Upper lobe of left lung (tissue), 6 donors: Measurements from ENCODE around the gene CRYAB. TPM values are rescaled to one million over a fixed set of nuclear protein-coding genes. Genes with fewer than 3 reads are reported as not detected.

Experiments used
- ATAC-seq, 2 donors: fragments of 200-7000 bp; cut with Tn5 transposase; one replicate each; pipeline ENCODE4 v1.9.1; 2022; ENCODE audit warnings: mild to moderate bottlenecking in 2 of 2, moderate library complexity in 2 of 2; ENCODE audit not compliant: low FRiP score in 2 of 2
- DNase-seq, 2 donors: peaks; one replicate each; pipeline ENCODE4 v3.0.0-alpha.2; 2019 to 2020
- H3K27ac ChIP-seq, 4 donors: fragments of 200-600 bp; sonication (generic); one replicate each; pipeline ENCODE4 v1.5.1; 2016 to 2019
- H3K27me3 ChIP-seq, 4 donors: fragments of 200-600 bp; sonication (generic); one replicate each; pipeline ENCODE4 v1.5.1; 2017 to 2019
- H3K36me3 ChIP-seq, 4 donors: fragments of 200-600 bp; sonication (generic); one replicate each; pipeline ENCODE4 v1.5.1; 2016 to 2019
- H3K4me1 ChIP-seq, 4 donors: fragments of 200-600 bp; sonication (generic); one replicate each; pipeline ENCODE4 v1.5.1; 2018 to 2019
- H3K4me3 ChIP-seq, 4 donors: fragments of 200-600 bp; sonication (generic); one replicate each; pipeline ENCODE4 v1.5.1; 2017 to 2019; ENCODE audit warnings: mild to moderate bottlenecking in 2 of 4, moderate library complexity in 1 of 4
- H3K9me3 ChIP-seq, 4 donors: fragments of 200-600 bp; sonication (generic); one replicate each; pipeline ENCODE4 v1.5.1; 2018 to 2019
- EP300 ChIP-seq, 4 donors: sonication (generic); formaldehyde crosslinking; IDR thresholded peaks; one replicate each; pipeline ENCODE4 v1.5.1; 2017; ENCODE audit warnings: antibody characterized with exemption in 4 of 4, control low read depth in 2 of 4
- POLR2A ChIP-seq, 4 donors: fragments of 450-650 bp; IDR thresholded peaks; one replicate each; pipeline ENCODE4 v1.5.1; 2016 to 2017; ENCODE audit warnings: antibody characterized with exemption in 4 of 4, mild to moderate bottlenecking in 2 of 4
- POLR2AphosphoS5 ChIP-seq, 2 donors: sonication (generic); formaldehyde crosslinking; IDR thresholded peaks; one replicate each; pipeline ENCODE4 v1.5.1; 2017; ENCODE audit warnings: antibody characterized with exemption in 2 of 2
- WGBS, 2 donors: methylation state at CpG; one replicate each; pipeline ENCODE4 v1.1.5; 2017 to 2018; 5-methylcytosine and 5-hydroxymethylcytosine counted together
- total RNA-seq, 6 donors: library from RNA; depleted of rRNA in 4 of 6; stranded (reverse); fragments of >200 nt in 4 of 6; gene quantifications; one replicate each; pipeline versions ENCODE4 v1.1.0 to v1.2.1, GENCODE V29; 2016 to 2021
- TF ChIP-seq, protein P1 (sequence below), 6 experiments: fragments of 450-650 bp in 4 of 6; fragments of 200-600 bp in 2 of 6; sonication (generic) in 2 of 6; IDR thresholded peaks; one replicate each; pipeline ENCODE4 v1.5.1; 2016 to 2019; ENCODE audit warnings: antibody characterized with exemption in 6 of 6
- donor health status: DM: no; HTN: no; CAD: no; lungs with moderate emphysema.
- donor health status: DM: no; HTN: yes; CAD: no; lungs with severe emphysema.

CRYAB gene
- total RNA-seq, 6 donors from 2014 or later = 21.0 to 79.7 (median 30.2) TPM

DNA sequence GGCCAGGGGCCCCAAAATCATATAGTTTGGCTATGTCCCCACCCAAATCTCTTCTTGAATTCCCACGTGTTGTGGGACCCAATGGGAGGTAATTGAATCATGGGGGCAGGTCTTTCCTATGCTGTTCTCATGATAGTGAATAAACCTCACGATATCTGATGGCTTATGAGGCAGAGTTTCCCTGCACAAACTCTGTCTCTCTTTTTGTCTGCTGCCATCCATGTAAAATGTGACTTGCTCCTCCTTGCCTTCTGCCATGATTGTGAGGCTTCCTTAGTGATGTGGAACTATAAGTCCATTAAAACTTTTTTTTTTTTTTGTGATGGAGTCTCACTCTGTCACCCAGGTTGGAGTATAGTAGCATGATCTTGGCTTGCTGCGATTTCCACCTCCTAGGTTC, 40.0 kb upstream of the CRYAB start:
- no peaks in the 10 kb centered on the region for H3K36me3 ChIP-seq
- no peak overlapping the region for H3K4me3 ChIP-seq
- ATAC-seq (no peak), DNase-seq (no peak)
- H3K27ac ChIP-seq = no peak overlapping the region
- no peaks in the 10 kb centered on the region for H3K27me3 ChIP-seq
- TF ChIP-seq EP300 (IDR thresholded peaks at IDR 0.05) = no peak
- TF ChIP-seq, protein P1, sequence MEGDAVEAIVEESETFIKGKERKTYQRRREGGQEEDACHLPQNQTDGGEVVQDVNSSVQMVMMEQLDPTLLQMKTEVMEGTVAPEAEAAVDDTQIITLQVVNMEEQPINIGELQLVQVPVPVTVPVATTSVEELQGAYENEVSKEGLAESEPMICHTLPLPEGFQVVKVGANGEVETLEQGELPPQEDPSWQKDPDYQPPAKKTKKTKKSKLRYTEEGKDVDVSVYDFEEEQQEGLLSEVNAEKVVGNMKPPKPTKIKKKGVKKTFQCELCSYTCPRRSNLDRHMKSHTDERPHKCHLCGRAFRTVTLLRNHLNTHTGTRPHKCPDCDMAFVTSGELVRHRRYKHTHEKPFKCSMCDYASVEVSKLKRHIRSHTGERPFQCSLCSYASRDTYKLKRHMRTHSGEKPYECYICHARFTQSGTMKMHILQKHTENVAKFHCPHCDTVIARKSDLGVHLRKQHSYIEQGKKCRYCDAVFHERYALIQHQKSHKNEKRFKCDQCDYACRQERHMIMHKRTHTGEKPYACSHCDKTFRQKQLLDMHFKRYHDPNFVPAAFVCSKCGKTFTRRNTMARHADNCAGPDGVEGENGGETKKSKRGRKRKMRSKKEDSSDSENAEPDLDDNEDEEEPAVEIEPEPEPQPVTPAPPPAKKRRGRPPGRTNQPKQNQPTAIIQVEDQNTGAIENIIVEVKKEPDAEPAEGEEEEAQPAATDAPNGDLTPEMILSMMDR (IDR thresholded peaks at IDR 0.05) = no peak
- WGBS, 2 donors = 91 to 95% methylated on average over 3 of the region's 3 CpGs
- no peaks in the 10 kb centered on the region for H3K9me3 ChIP-seq
- peaks cover 0 to 2% (median 0%) of the 10 kb centered on the region in 4 donors for H3K4me1 ChIP-seq

DNA sequence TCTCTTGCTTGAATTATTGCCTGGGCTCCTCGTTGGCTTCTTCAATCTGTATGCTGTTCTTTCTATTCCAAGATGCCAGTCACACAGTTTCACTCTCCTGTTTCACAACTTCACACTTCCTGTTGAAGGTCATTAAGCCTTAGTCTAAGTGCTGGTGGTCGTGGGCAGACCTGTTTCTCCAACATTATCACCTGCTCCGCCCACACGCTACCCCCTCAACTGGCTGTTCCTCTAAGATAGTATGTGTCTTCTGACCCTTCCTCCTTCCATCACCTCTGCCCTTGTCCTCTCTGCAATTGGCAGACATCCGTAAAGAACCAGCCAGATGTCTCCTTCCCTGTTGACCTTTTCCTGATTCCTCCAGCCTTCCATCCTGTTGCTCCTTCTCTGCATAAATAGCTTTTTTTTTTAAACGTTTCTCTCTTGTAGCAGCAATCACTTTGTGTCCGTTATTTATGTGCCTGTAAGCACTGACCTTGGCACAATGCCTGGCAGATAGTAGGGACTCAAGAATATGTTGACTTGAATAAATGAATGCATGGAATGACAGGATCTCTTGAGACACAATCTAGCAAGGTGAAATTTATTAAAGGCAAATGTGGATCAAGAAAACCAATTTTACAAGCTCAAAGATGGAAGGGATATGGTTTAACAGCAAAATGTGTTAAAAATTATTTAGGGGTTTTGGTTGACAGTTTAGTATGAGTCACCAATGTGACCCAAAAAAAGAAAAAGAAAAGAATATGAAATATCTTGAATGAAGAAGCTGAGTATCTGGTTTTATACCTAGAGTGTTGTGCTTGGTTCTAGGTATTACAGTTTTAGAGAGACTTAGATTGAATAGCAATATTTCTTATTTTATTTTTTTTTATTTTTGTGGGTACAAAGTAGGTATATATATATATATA, 38.2 kb upstream of the CRYAB start:
- DNase-seq (no peak), ATAC-seq (no peak)
- Histone ChIP-seq H3K9me3 (no peaks in the 10 kb centered on the region), H3K4me3 (no peak overlapping the region), H3K4me1 (peaks cover 0 to 12% (median 0%) of the 10 kb centered on the region in 4 donors), H3K27ac (no peak overlapping the region), H3K36me3 (no peaks in the 10 kb centered on the region), H3K27me3 (no peaks in the 10 kb centered on the region)
- TF ChIP-seq, protein P1 (IDR thresholded peaks at IDR 0.05) = no peak
- TF ChIP-seq POLR2A (IDR thresholded peaks at IDR 0.05) = no peak
- TF ChIP-seq EP300 (IDR thresholded peaks at IDR 0.05) = no peak
- TF ChIP-seq POLR2AphosphoS5 (IDR thresholded peaks at IDR 0.05) = no peak
- WGBS, 2 donors = 33 to 36% methylated on average over 7 of the region's 7 CpGs

DNA sequence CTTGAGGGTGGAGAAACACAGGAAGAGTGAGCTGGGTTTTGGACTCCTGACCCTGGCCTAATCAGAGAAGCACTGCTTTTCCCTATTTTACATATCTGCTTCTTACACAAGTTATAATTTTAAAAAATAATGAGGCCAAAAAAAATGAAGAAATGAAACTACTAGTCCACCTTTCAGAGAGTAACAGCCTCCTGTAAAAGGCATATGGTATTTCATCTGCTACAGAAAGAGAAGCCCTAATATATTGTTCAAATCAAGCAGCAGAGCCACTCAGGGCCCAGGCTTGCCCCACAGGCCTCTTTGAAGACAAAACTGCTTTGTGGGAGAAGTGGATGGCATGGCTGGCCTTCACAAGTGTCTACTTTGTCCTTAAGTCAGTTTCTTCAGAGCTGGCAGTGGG, 35.6 kb upstream of the CRYAB start:
- DNase-seq (no peak), ATAC-seq (no peak)
- peaks cover 4 to 25% (median 6%) of the 10 kb centered on the region in 4 donors for H3K4me1 ChIP-seq
- H3K27me3 ChIP-seq = no peaks in the 10 kb centered on the region
- no peaks in the 10 kb centered on the region for H3K9me3 ChIP-seq
- no peaks in the 10 kb centered on the region for H3K36me3 ChIP-seq
- H3K4me3 ChIP-seq = no peak overlapping the region
- peak overlapping the region in 1 of 4 donors; percentile 31 for H3K27ac ChIP-seq
- TF ChIP-seq, protein P1 (IDR thresholded peaks at IDR 0.05) = no peak
- no peak for TF ChIP-seq EP300 (IDR thresholded peaks at IDR 0.05)
- TF ChIP-seq POLR2A (IDR thresholded peaks at IDR 0.05) = no peak
- no peak for TF ChIP-seq POLR2AphosphoS5 (IDR thresholded peaks at IDR 0.05)

DNA sequence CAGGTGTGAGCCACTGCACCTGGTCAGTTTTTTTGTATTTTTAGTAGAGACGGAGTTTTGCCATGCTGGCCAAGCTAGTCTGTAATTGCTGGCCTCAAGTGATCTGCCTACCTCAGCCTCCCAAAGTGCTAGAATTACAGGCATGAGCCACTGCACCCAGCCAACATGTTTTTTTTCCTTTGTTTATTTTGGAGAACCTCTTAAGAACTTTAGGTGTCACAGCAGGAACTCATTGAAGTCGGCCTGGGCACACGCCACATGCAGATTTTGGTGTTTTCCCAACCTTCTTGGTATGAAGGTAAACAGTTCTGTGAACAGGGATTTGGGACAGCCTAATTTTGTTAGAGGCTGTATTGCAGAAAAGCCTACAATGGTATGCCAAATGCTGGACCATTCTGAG, 34.9 kb upstream of the CRYAB start:
- no peak for TF ChIP-seq POLR2A (IDR thresholded peaks at IDR 0.05)
- TF ChIP-seq, protein P1 (IDR thresholded peaks at IDR 0.05) = no peak
- H3K27me3 ChIP-seq = no peaks in the 10 kb centered on the region
- no peaks in the 10 kb centered on the region for H3K9me3 ChIP-seq
- ATAC-seq = no peak
- no peak overlapping the region for H3K4me3 ChIP-seq
- DNase-seq = no peak
- no peaks in the 10 kb centered on the region for H3K36me3 ChIP-seq
- peak overlapping the region in 3 of 4 donors; percentile 31 to 35 (median 35) for H3K27ac ChIP-seq
- peaks cover 4 to 25% (median 6%) of the 10 kb centered on the region in 4 donors for H3K4me1 ChIP-seq
- 58 to 75% methylated on average over 3 of the region's 3 CpGs for WGBS, 2 donors

DNA sequence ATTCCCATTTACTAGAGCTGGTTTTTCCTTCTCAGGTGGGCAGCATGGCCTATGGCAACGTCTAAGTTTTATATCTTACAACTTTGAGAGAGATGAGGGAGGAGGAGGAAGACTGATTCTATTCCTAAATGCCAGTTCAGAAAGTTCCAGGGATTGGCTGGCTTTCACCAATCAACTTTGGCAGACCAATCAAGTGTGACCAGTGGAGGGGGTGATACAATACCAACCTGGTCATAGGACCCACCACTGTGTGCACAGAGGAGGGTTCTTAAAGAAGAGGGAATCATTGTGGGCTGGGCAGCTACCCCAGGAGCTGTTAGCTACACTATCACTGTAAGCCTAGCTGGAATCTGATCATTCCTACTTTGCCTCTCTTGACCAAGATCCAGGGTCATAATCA, 33.6 kb upstream of the CRYAB start:
- Histone ChIP-seq H3K4me3 (no peak overlapping the region), H3K27me3 (no peaks in the 10 kb centered on the region), H3K36me3 (no peaks in the 10 kb centered on the region), H3K9me3 (no peaks in the 10 kb centered on the region), H3K27ac (no peak overlapping the region), H3K4me1 (peaks cover 4 to 25% (median 6%) of the 10 kb centered on the region in 4 donors)
- TF ChIP-seq EP300 (IDR thresholded peaks at IDR 0.05) (no peak), POLR2A (IDR thresholded peaks at IDR 0.05) (no peak), POLR2AphosphoS5 (IDR thresholded peaks at IDR 0.05) (no peak)
- TF ChIP-seq, protein P1 (IDR thresholded peaks at IDR 0.05) = no peak
- 42 to 54% methylated on average over 1 of the region's 1 CpG for WGBS, 2 donors
- no peak for ATAC-seq
- DNase-seq = no peak
